ENCODE measurements around the gene PCNX4.

DNA sequence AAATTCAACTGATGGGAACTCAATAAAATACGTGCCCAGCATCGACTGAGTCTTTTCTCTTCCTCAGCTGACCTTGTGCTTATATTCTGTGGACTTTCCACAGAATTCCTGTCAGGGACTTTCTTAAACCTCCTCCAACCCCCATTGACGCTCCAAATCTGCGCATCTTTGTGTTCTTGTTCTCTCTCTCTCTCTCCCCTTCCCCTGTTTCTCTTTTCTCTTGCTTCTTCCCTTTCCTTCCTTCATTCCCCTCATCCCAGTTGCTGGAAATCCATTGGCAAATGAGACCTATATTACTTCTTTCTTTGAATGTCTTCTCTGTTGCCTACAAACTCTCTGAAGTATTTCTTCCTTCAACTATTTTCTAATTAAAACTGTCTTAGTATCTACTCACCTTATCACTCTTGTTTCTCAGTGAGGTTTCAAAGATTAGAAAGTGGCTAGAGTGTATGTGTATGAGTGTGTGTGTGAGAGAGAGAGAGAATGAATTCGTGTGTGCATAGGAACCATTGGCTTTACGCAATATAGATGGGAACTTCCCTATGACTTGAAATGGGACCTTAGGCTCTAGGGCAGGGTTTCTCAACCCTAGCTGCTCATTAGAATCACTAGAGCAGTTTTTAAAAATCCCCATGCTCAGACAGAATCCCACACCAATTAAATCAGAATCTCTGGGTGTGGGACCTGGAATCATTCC, 115.3 kb downstream of the PCNX4 start:
- no peak for TF ChIP-seq ELF4 (IDR thresholded peaks at IDR 0.05)
- TF ChIP-seq FOXA1 (IDR thresholded peaks at IDR 0.05): no peak
- TF ChIP-seq BHLHE40 (IDR thresholded peaks at IDR 0.05; ENCODE audit: borderline replicate concordance): no peak
- TF ChIP-seq SUZ12 (IDR thresholded peaks at IDR 0.05): no peak
- TF ChIP-seq FOXM1 (IDR thresholded peaks at IDR 0.05; ENCODE audit: borderline replicate concordance): no peak
- no peak for TF ChIP-seq SP1 (IDR thresholded peaks at IDR 0.05)

All from HEK293T (cell line).